Gastrocnemius medialis (tissue), 4 donors: ENCODE data around the gene SLC22A4. TPM values are rescaled to one million over a fixed set of nuclear protein-coding genes. Genes with fewer than 3 reads are reported as not detected.
A peak's percentile ranks its signal among the peaks of the same experiment; 100 is the strongest.

Experiments used
- ATAC-seq, 2 donors: fragments of 150-250 bp; one replicate each; pipeline ENCODE4 v1.9.1; 2016
- DNase-seq, 2 donors: peaks; one replicate each; pipeline ENCODE4 v3.0.0-alpha.2; 2019
- H3K27ac ChIP-seq, 4 donors: fragments of 200-600 bp; sonication (generic); 1 replicate in 1 of 4; 2 replicates in 3 of 4; pipeline ENCODE4 v1.5.1; 2016 to 2018; ENCODE audit warnings: mild to moderate bottlenecking in 2 of 4, moderate library complexity in 1 of 4
- H3K27me3 ChIP-seq, 3 donors: fragments of 200-600 bp; sonication (generic) in 2 of 3; 1 replicate in 1 of 3; 2 replicates in 2 of 3; pipeline versions ENCODE4 v1.5.1 to v1.6.0; 2016 to 2019; ENCODE audit warnings: mild to moderate bottlenecking in 1 of 3, moderate library complexity in 1 of 3
- H3K36me3 ChIP-seq, 2 donors: fragments of 200-600 bp; sonication (generic) in 1 of 2; one replicate each; pipeline ENCODE4 v1.5.1; 2017 to 2018
- H3K4me1 ChIP-seq, 2 donors: fragments of 200-600 bp; sonication (generic) in 1 of 2; one replicate each; pipeline ENCODE4 v1.5.1; 2016 to 2017; ENCODE audit warnings: mild to moderate bottlenecking in 2 of 2
- H3K4me3 ChIP-seq, 4 donors: fragments of 200-600 bp; sonication (generic) in 3 of 4; 1 replicate in 1 of 4; 2 replicates in 3 of 4; pipeline ENCODE4 v1.5.1; 2016 to 2019; ENCODE audit warnings: mild to moderate bottlenecking in 2 of 4
- H3K9me3 ChIP-seq, 3 donors: fragments of 200-600 bp; sonication (generic) in 2 of 3; 1 replicate in 1 of 3; 2 replicates in 2 of 3; pipeline ENCODE4 v1.5.1; 2016 to 2019
- CTCF ChIP-seq, 5 experiments: fragments of 450-650 bp in 3 of 5; fragments of 200-600 bp in 2 of 5; sonication (generic) in 2 of 5; IDR thresholded peaks in 4 of 5; conservative IDR thresholded peaks in 1 of 5; 1 replicate in 4 of 5; 2 replicates in 1 of 5; pipeline ENCODE4 v1.5.1; 2016 to 2019; ENCODE audit warnings: antibody characterized with exemption in 5 of 5, mild to moderate bottlenecking in 3 of 5, moderate library complexity in 3 of 5
- POLR2A ChIP-seq, 2 donors: fragments of 450-650 bp; IDR thresholded peaks; one replicate each; pipeline ENCODE4 v1.6.1; 2017; ENCODE audit warnings: antibody characterized with exemption in 2 of 2, mild to moderate bottlenecking in 2 of 2, moderate library complexity in 2 of 2
- in situ Hi-C, 4 donors: fragments of 200-750 bp; cut with MboI; loops; one replicate each; pipeline versions ENCODE4 v1.15.0 to v1.8.0; 2017; ENCODE audit warnings: low sequenced_read_pairs in 4 of 4
- intact Hi-C: fragments of 100-400 bp; cut with DNase I; formaldehyde crosslinking; loops from one replicate; pipeline ENCODE4 v1.15.1; 2023; ENCODE audit warnings: low total_unique reads
- total RNA-seq, 4 donors: library from RNA; depleted of rRNA; stranded (reverse); fragments of >200 nt; gene quantifications; one replicate each; pipeline versions ENCODE4 v1.1.0 to v1.2.3, GENCODE V29; 2016

The SLC22A4 gene
- total RNA-seq, 4 donors from 2014 or later, result 5.4 to 6.7 (median 6.2) TPM

- H3K4me3 ChIP-seq, result no peak overlapping the region
- ATAC-seq (peak; percentile 52 to 74), DNase-seq (peak in 1 of 2 donors; percentile 58)
- no peaks in the 10 kb centered on the region for H3K27me3 ChIP-seq
- TF ChIP-seq CTCF (IDR thresholded peaks at IDR 0.05 in 4 of 5, conservative IDR thresholded peaks at IDR 0.05 in 1 of 5) (peak; percentile 64 to 81 (median 71)), POLR2A (IDR thresholded peaks at IDR 0.05) (no peak)
- in situ Hi-C loops, result loop anchor here (5.0 to 25.0 kb wide), 3 partner anchors 116 to 476 kb away; partner anchors contain the start of genes GDF9 (in 2 of the 4), LEAP2 (in 2 of the 4) and UQCRQ (in 2 of the 4)
- no peaks in the 10 kb centered on the region for H3K9me3 ChIP-seq
- intact Hi-C loops, result loop anchor here (1.0 kb wide), 3 partner anchors 25 to 115 kb away; no protein-coding TSS in a partner anchor
- H3K27ac ChIP-seq, result peak overlapping the region; percentile 73 to 82 (median 78)
- peaks cover 29 to 32% of the 10 kb centered on the region in 2 donors for H3K4me1 ChIP-seq
- peaks cover 0 to 64% of the 10 kb centered on the region in 2 donors for H3K36me3 ChIP-seq
Observed at GRCh38 chr5:132386644-132387286, 92.6 kb downstream of the SLC22A4 start.

GRCh38 chr5:132387640-132388117 lies 93.5 kb downstream of the SLC22A4 start:
- Histone ChIP-seq H3K4me1 (peaks cover 29 to 32% of the 10 kb centered on the region in 2 donors), H3K36me3 (peaks cover 0 to 72% of the 10 kb centered on the region in 2 donors), H3K27ac (peak overlapping the region; percentile 73 to 82 (median 78)), H3K4me3 (no peak overlapping the region), H3K9me3 (no peaks in the 10 kb centered on the region), H3K27me3 (no peaks in the 10 kb centered on the region)
- ATAC-seq (peak; percentile 79 to 80), DNase-seq (peak in 1 of 2 donors; percentile 72)
- intact Hi-C loops (loop anchor here (1.0 kb wide), 1 partner anchor 110 kb away; no protein-coding TSS in a partner anchor), in situ Hi-C loops (loop anchor here (5.0 to 25.0 kb wide), 3 partner anchors 115 to 475 kb away; partner anchors contain the start of genes GDF9 (in 2 of the 4), LEAP2 (in 2 of the 4) and UQCRQ (in 2 of the 4))
- TF ChIP-seq POLR2A (IDR thresholded peaks at IDR 0.05) (no peak), CTCF (IDR thresholded peaks at IDR 0.05 in 4 of 5, conservative IDR thresholded peaks at IDR 0.05 in 1 of 5) (no peak)

- H3K4me1 ChIP-seq, result peaks cover 29 to 32% of the 10 kb centered on the region in 2 donors
- DNase-seq (no peak), ATAC-seq (peak in 1 of 2 donors; percentile 13)
- H3K4me3 ChIP-seq, result no peak overlapping the region
- TF ChIP-seq CTCF (IDR thresholded peaks at IDR 0.05 in 4 of 5, conservative IDR thresholded peaks at IDR 0.05 in 1 of 5) (no peak), POLR2A (IDR thresholded peaks at IDR 0.05) (no peak)
- in situ Hi-C loops, result loop anchor here (5.0 to 25.0 kb wide), 3 partner anchors 114 to 474 kb away; partner anchors contain the start of genes GDF9 (in 2 of the 4), LEAP2 (in 2 of the 4) and UQCRQ (in 2 of the 4)
- H3K27me3 ChIP-seq, result no peaks in the 10 kb centered on the region
- intact Hi-C loops, result no loop called here
- no peaks in the 10 kb centered on the region for H3K9me3 ChIP-seq
- peak overlapping the region; percentile 73 to 82 (median 78) for H3K27ac ChIP-seq
- H3K36me3 ChIP-seq, result peaks cover 0 to 80% of the 10 kb centered on the region in 2 donors
Observed at GRCh38 chr5:132388244-132389050, 94.3 kb downstream of the SLC22A4 start.

GRCh38 chr5:132389051-132389331 lies 94.8 kb downstream of the SLC22A4 start:
- Histone ChIP-seq H3K27me3 (no peaks in the 10 kb centered on the region), H3K27ac (peak overlapping the region; percentile 73 to 82 (median 78)), H3K4me3 (no peak overlapping the region), H3K4me1 (peaks cover 29 to 32% of the 10 kb centered on the region in 2 donors), H3K9me3 (no peaks in the 10 kb centered on the region), H3K36me3 (peaks cover 0 to 82% of the 10 kb centered on the region in 2 donors)
- DNase-seq (no peak), ATAC-seq (no peak)
- in situ Hi-C loops, result loop anchor here (5.0 to 25.0 kb wide), 3 partner anchors 113 to 473 kb away; partner anchors contain the start of genes GDF9 (in 2 of the 4), LEAP2 (in 2 of the 4) and UQCRQ (in 2 of the 4)
- intact Hi-C loops, result no loop called here
- no peak for TF ChIP-seq CTCF (IDR thresholded peaks at IDR 0.05 in 4 of 5, conservative IDR thresholded peaks at IDR 0.05 in 1 of 5)
- no peak for TF ChIP-seq POLR2A (IDR thresholded peaks at IDR 0.05)
